NOMO-1 treated with DMSO at 0.1 percent for 48 hours (cell line): ENCODE data around the gene USP27X.

Experiments used
- DNase-seq: peaks from one replicate; lab custom pipeline; 2025; ENCODE audit not compliant: unreplicated experiment; lab: John Stamatoyannopoulos, UW

The USP27X gene

DNA sequence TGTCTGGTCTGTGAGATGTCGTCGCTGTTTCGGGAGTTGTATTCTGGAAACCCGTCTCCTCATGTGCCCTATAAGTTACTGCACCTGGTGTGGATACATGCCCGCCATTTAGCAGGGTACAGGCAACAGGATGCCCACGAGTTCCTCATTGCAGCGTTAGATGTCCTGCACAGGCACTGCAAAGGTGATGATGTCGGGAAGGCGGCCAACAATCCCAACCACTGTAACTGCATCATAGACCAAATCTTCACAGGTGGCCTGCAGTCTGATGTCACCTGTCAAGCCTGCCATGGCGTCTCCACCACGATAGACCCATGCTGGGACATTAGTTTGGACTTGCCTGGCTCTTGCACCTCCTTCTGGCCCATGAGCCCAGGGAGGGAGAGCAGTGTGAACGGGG, 1.4 kb downstream of the USP27X start:
- DNase-seq = no peak

DNA sequence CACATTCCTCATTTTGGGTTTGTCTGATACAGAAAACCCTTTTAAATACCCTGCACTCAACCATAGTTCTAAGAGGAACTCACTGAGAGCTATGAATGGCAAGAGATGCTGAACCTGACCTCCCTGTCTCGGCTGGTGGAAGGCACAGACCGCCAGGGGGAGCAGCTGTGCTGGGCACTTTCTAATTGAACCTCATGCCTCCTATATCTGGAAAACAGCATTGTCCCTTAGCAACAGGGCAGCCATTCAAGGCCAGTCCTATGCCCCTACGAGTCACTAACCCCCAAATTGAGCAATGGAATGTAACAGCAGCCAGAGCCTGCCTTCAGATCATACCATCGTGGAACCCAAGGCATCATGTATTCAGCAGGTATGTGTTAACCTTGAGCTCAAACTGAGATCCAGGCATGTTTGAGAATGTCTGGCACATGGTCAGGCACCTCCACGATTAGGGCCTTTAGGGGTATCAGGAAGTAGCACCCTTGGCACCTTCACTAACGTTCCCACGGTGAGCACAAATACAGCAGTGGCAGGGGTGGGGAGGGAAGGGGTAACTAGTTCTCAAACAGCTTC, 5.1 kb downstream of the USP27X start:
- DNase-seq = peak; percentile 47

DNA sequence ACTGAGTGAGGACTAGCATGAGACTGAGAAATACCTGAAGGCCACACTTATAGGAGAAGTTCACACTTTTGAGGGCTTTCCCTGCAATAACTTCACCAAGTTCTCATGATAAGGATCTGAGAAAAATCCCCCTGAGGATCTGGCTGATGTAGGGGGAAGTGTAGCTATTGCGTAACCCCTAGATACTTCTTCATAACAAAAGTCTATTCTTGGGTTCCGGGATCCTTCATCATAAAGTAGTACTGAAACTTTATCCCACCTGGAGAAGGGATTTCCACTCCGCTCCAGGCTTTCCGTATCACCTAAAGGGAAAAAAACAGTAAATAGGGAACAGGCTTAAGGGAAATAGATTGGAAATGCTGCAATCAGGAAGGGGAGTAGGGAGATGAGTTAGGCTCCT, 13.3 kb downstream of the USP27X start:
- peak; percentile 11 for DNase-seq

DNA sequence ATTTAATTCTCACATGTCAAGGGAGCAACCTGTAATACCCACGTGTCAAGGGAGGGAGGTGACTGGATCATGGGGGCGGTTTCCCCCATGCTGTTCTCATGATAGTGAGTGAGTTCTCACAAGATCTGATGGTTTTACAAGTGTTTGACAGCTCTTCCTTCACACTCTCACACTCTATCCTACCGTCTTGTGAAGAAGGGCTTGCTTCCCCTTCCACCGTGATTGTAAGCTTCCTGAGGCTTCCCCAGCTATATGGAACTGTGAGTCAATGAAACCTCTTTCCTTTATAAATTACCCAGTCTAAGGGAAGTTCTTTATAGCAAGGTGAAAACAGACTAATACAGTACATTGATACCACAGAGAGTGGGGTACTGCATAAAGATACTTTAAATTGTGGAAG, 17.7 kb downstream of the USP27X start:
- no peak for DNase-seq

DNA sequence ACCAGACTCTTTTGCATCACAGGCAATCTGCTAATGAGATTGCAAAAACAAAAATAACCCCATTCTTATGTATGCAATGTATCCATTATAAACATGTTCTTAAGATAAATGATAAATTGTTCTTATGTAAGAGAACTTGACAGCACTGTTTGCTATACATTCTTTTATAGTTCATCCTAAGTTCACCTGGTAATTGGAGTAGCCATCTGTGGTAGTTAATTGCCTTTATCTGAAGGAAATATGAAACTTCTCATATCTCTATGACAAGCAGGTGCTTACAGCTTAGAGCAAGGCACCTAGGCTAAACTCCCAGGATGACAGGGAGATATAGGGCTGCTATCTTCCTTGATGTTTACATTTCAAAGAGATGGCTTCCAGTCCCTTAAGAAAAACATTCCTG, 21.8 kb downstream of the USP27X start:
- DNase-seq = no peak

DNA sequence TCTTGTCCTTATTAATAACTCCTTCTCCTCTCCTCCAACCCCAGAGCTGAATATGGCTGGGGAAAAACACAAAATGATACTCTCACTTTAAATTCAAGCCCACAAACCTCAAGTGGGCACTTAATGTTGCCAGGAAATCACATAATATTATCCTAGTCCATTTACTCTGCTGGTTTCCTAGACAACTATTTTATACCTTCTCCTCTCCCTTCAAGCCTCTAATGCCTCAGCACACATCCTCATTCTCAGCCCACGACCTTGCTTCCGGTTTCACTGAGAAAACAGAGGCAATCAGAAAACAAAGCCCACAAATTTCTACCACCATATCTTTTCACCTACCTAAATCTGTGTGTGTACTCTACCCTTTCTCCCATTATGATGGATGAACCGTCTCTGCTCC, 31.1 kb downstream of the USP27X start:
- peak; percentile 59 for DNase-seq

DNA sequence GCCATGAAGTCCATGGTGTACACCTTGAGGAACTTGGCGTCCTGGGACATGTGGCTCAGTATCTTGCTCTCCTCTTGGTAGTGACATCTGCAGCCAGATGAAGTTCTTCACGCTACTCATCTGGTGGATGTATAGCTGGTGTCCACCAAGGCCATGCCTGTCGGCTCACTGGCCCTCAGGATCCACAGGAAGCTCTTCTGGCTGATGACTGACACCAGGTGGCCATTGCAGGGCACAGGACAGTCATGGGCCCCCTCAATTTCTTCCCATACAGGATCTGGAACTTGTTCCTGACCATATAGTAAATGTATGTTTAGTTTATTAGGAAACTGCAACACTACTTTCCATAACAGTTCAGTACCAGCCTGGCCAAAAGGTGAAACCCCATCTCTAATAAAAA, 32.8 kb downstream of the USP27X start:
- no peak for DNase-seq

DNA sequence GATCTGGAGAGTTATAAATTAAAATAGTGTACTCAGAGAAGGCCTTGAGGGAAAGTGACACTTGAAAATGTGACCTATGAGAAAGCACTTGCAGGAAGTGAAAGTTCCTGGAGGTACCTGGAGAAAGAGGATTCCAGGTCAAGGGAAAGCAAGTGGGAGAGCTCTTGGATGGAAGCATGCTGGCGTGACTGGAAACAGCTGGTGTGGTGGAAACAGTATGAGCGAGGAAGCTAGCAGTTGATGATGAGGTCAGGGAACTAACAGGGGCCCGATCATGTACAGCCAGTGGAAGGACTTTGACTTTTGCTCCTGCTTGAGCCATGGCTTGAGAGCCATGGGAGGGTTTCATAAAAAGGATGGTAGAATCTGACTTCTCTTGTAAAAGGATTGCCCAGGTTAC, 33.6 kb downstream of the USP27X start:
- no peak for DNase-seq

DNA sequence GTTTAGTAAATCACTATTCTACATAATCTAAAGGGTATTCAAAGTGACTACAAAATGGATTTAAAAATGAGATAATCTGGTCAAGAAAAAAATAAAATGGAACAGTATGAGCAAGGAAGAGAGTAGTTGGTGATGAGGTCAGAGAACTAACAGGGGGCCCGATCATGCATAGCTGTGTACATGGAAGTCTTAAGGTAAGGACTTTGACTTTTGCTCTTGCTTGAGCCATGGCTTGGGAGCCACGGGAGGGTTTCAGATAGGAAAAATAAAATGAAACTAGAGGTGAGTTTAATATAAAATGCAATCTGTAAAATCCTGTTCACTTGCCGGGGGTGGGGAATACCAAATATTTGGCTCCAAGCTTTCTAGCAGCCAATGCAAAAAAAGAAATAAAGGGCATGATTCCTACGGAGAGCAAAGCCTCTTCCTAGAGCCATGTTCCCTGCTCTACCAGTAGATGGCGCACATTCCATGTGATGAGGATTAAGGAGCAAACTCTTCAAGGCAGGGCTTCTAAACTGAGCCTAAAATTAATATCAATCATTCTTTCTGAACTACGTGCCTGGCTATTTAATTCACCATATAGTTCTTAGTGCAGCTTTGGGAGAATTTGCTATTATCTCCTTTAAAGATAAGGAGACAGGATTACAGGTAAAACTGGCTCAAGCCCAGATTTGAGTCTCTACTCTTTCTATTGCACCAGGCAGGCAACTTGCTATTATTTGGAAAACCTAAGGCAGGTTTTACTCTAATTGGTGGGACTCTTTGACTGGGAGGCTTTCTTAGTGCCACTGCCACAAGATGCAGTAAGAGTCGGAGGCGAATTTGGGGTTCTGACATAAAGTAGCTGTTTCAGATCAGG, 36.3 kb downstream of the USP27X start:
- DNase-seq = peak; percentile 33

DNA sequence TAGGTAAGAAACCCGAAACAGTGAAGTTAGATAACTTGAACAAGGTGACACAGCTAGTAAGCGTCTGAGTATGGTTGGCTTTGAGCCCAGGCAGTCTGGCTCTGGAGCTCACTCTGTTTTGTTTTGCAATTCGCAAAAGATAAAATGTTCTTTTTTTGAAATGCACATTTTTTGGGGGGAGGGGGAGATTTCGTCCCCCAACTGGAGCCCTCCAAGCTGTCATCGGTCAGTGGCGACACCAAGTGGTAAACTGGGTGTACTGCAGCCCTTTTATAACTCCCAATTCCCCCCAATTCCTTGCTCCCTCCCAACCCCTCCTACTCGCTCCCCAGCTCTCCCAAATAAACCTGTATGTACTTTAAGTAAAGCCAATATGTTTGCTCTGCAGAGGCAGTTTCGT, 40.3 kb downstream of the USP27X start:
- no peak for DNase-seq

DNA sequence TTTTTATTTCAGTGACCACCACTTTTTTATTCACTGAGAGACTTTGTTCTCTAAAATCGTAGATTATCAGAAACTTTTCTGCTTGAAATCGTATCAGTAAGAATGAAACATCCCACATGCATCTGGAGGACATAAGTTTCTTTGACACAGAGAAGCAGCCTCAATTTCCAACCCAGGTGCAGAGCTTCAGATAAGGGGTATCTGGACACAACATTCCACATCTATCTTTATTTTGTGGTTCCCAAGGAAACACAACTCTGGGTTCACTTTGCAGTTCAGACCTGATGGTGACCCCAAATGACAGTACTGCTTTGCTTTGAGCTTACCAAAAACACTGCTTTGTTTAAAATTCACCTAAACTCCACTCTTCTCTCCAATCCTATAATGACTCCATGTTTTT, 41.8 kb downstream of the USP27X start:
- no peak for DNase-seq

DNA sequence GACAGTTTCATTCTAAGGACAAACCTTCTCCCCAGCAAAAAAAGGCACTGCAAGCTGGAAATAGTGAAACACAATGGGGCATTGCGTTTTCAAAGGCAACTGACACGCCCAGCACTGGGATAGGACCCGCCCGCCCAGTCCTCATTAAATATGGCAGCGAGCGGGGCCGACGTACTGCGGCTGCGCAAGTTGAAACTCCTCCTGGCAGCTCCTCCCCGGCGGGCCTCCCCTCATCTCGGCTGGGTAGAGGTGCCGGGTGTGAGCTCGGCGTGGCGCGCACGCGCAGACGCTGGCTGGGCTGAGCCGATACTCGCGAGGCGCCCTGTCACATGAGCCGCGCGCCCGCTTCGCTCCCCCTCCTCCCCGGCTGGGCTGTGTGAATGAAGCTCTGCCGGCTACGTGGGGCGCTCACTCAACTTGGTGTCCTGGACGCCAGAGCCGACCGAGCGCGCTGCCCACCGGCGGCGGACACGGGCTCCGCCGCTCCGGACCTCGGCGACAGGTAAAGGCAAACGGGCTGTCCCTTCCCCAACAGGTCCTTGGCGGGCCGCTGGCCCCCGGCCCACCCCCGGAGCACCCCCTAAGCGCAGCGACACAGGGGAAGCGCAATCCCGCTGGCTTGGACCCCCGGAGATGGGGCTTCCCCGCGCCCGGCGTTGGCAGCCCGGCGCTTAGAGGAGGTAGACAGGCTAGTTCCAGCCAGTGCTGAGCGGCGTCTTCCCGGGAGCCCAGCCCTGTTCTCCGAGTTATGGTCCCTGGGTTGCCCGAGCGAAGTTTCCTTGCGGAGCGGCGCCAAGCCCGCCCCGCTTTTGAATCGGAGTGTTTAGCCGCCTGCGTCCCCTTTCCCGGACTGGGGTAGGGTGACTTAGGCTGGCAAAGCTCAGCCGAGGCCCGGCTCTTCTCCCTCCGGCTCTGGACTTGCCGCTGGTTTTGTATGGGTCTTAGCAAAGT, 43.3 kb downstream of the USP27X start, which contains the start of gene CLCN5:
Gene CLCN5 (plus strand): TSS at position 306 of the 951 bp plus-strand sequence. CDS start 2,703 bp downstream, outside the sequence.
- peak; percentile 86 for DNase-seq

DNA sequence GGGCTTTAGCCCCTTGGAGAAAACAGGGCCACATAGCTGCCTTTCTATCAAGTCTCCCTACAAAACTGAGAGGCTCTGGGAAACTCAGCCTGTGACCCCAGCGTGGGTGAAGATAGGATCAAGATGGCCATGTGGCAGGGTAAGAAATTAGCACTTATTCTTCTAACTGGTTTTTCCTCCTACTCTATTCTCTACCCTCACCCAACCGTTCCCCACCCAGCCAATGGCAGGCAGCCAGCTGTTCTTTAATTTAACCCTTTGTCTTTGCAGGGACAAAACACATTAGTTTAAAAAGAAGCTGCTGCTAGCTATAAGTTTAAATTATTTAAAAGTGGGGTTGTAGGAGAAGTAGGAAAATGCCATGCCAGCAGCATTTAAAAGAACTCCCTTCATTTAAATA, 45.9 kb downstream of the USP27X start:
- DNase-seq = no peak

DNA sequence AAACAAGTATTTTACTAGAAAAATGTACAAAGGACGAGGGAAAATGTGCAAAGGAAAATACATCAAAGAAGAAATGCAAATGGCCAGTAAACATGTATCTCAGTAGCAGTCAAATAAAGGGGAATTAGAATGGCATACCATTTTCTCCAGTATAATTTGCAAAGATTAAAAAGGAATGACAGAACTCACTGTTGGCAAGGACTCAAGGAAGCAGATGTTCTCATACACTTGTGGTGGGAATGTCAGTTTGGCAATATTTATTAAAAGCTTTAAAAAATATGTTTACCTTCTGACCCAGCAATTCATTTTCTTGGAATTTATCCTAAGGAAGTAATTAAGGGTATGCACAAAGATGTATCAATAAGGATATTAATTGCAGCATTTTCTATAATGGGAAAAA, 50.8 kb downstream of the USP27X start:
- DNase-seq = no peak
